ENCODE data around the gene C4B.
"Not testable (repeated sequence)": the region's sequence is repeated elsewhere in the genome, so short reads cannot be mapped to it uniquely, and the experiment has no call there.

Gene C4B

GRCh38 chr6:32037598-32038524 is 23.3 kb downstream of the C4B start, which contains the start of gene CYP21A2:
TSS of gene CYP21A2 (plus strand) at chr6:32038415. CDS start at chr6:32038423, 8 bp downstream.
- FAIRE-seq: not testable (repeated sequence)

DNA sequence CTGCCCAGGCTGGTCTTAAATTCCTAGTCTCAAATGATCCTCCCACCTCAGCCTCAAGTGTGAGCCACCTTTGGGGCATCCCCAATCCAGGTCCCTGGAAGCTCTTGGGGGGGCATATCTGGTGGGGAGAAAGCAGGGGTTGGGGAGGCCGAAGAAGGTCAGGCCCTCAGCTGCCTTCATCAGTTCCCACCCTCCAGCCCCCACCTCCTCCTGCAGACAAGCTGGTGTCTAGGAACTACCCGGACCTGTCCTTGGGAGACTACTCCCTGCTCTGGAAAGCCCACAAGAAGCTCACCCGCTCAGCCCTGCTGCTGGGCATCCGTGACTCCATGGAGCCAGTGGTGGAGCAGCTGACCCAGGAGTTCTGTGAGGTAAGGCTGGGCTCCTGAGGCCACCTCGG is 24.3 kb downstream of the C4B start:
- not testable (repeated sequence) for FAIRE-seq

DNA sequence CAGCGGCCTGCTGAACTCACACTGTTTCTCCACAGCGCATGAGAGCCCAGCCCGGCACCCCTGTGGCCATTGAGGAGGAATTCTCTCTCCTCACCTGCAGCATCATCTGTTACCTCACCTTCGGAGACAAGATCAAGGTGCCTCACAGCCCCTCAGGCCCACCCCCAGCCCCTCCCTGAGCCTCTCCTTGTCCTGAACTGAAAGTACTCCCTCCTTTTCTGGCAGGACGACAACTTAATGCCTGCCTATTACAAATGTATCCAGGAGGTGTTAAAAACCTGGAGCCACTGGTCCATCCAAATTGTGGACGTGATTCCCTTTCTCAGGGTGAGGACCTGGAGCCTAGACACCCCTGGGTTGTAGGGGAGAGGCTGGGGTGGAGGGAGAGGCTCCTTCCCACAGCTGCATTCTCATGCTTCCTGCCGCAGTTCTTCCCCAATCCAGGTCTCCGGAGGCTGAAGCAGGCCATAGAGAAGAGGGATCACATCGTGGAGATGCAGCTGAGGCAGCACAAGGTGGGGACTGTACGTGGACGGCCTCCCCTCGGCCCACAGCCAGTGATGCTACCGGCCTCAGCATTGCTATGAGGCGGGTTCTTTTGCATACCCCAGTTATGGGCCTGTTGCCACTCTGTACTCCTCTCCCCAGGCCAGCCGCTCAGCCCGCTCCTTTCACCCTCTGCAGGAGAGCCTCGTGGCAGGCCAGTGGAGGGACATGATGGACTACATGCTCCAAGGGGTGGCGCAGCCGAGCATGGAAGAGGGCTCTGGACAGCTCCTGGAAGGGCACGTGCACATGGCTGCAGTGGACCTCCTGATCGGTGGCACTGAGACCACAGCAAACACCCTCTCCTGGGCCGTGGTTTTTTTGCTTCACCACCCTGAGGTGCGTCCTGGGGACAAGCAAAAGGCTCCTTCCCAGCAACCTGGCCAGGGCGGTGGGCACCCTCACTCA is 25.0 kb downstream of the C4B start:
- not testable (repeated sequence) for FAIRE-seq

GRCh38 chr6:32040299-32041049 is 25.9 kb downstream of the C4B start:
- FAIRE-seq: not testable (repeated sequence)

DNA sequence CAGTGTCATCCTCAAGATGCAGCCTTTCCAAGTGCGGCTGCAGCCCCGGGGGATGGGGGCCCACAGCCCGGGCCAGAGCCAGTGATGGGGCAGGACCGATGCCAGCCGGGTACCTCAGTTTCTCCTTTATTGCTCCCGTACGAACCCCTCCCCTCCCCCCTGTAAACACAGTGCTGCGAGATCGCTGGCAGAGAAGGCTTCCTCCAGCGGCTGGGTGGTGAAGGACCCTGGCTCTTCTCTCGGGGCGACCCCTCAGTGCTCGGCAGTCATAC is 26.4 kb downstream of the C4B start:
- FAIRE-seq: not testable (repeated sequence)

- not testable (repeated sequence) for FAIRE-seq
Observed at GRCh38 chr6:32041385-32041784, 26.8 kb downstream of the C4B start.

- FAIRE-seq: not testable (repeated sequence)
Observed at GRCh38 chr6:32042276-32042675, 27.7 kb downstream of the C4B start.

GRCh38 chr6:32043589-32044380 is 29.2 kb downstream of the C4B start:
- FAIRE-seq: not testable (repeated sequence)

DNA sequence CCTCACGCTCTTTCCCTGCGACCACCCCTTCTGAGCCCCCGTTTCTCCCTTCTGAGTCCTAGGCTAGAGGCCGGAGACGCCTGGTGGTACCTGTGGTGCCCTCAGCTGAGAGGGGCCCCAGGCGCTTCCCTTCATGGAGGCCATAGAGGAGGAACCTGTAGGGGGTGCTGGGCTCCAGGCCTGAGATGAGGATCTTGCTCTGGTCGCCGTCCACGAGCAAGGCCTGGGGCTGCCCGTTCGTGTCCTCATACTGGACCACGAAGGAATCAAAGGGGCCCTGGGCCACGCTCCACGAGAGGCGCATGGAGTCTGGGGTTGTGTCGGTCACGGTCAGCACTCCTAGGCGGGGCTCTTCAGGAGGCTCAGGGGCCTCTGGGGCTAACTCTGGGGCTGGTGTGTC is 30.3 kb downstream of the C4B start:
- not testable (repeated sequence) for FAIRE-seq

GRCh38 chr6:32045811-32046449 is 31.3 kb downstream of the C4B start:
- FAIRE-seq: no peak

DNA sequence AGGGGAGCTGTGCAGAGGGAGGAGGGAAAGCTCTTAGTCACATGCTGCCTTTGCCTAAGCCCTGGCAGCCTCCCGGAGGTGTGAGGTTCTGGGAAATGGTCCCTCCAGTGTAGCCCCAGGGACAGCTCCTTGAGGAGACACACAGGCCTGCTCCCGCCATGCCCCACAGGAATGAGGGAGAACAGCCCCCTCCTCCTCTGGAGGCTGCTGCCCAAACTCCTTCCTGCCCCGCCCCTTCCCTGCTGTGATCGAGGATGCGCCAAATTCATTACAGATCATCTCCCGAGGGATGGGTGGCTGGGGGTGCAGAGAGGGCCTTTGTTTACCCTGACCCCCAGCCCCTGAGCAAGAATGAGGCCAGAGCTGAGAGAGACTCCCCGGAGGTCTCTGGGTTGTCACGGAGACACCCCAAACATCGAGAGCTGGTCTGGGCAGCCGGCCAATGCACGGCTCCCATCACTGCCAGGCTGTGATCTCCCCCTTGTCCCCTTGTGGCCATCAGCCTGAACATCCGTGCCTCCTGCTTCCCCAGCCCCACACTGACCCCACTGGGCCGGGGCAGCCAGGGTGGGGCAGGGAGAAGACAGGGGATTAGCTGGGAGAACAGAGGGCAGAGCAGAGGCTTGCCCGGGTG is 32.0 kb downstream of the C4B start:
- no peak for FAIRE-seq

- FAIRE-seq: no peak
Observed at GRCh38 chr6:32047084-32047478, 32.5 kb downstream of the C4B start.

DNA sequence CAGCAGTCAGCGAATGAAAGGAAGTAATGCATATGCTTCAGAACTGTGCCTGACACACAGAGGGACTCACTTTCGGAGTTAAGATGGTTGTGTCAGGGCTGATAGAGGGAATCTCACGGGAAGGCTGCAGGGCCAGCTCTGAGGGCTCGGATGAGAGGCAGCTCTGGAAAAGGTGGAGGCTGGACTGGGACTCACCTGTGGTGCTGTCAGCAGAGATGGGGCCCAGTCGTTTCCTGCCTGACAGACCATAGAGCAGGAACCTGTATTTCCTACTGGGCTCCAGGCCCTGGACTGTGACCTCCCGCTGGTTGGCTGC is 32.9 kb downstream of the C4B start:
- no peak for FAIRE-seq

DNA sequence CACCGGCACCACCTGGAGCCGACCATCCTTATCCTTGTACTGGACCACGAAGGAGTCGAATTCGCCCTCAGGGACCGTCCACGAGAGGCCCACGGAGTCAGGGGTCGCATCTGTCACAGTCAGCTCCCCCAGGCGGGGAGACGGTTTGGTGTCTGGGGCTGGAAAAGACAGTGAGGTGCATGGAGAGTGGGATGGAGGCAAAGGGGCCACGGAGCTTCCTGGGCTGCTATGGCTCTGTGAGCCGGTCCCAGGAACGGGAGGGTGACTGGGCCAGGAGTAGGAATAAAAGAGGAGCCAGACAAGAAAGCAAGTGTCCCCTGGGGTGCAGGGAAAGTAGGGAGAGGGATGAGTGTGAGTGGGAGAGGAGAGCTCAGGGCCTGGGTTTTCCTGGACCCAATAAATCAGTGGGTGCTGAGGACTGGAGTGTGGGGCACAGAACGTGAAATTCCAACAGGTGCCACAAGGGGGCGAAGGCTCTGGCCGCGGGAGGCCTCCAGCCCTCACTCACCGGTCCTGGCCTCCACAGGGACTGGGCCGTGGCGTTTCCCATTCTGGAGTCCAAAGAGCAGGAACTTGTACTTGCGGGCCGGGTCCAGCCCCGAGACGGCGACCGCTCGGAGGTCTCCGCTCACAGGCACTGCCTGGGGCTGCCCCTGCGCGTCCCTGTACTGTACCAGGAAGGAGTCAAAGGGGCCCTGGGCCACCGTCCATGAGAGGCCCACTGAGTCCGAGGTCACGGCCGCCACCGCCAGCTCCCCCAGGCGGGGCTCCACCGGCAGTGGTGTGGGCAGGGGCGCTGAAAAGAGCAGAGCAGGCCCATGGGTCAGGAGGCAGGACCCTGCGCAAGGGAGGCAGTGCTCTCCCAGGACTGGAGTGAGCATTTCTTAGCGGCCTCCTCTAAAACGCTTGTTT is 33.5 kb downstream of the C4B start:
- FAIRE-seq: no peak

- not testable (repeated sequence) for FAIRE-seq
Observed at GRCh38 chr6:32049149-32049548, 34.6 kb downstream of the C4B start.

DNA sequence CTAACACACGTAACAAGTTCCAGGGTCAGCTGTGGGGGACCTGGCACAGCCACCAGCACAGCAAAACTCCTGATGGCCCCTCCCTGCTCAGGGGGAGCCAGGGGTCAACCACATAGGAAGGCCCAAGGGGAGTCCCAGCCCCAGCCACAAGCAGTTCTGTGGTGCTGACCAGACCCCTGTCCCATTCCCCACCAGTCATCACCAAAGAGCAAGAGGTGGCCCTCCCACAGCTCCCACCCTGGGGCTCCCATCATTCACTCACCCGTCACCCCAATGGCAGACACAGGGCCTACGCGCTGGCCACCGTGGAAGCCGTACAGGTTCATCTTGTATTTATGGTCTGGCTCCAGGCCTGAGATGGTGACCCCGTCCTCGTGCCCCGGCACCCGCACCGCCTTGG is 35.1 kb downstream of the C4B start:
- not testable (repeated sequence) for FAIRE-seq

DNA sequence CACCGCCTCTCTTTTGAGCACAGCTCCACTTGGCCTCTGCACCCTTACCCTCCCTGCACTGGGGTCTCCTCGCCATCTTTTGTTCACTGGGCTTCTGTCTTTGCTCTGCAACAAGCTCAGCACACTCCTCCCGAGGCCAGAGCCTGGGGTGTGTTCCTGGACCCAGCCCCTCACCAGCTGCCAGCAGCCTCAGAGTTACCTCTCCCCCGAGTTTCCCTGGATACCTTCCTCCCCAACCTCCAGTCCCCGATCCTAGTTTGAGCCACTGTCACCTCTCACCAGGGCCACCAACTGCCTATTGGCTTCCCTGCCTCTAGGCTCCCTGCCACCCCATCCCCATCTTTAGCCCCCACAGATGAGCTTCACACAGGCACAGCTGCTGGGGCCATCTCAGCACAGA is 36.0 kb downstream of the C4B start:
- no peak for FAIRE-seq

- not testable (repeated sequence) for FAIRE-seq
Observed at GRCh38 chr6:32052626-32053025, 38.0 kb downstream of the C4B start.

DNA sequence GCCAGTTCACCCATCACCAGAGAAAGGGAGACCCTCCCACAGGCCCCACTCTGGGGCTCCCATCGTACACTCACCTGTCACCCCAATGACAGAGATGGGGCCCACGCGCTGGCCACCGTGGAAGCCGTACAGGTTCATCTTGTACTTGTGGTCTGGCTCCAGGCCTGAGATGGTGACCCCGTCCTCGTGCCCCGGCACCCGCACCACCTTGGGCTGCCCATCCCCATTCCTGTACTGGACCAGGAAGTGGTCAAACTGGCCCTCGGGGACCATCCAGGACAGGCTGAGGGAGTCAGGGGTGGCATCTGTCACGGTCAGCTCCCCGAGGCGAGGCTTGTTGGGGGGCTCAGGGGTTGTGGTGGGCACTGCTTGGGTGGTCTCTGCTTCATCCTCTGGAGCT is 38.7 kb downstream of the C4B start:
- FAIRE-seq: not testable (repeated sequence)

DNA sequence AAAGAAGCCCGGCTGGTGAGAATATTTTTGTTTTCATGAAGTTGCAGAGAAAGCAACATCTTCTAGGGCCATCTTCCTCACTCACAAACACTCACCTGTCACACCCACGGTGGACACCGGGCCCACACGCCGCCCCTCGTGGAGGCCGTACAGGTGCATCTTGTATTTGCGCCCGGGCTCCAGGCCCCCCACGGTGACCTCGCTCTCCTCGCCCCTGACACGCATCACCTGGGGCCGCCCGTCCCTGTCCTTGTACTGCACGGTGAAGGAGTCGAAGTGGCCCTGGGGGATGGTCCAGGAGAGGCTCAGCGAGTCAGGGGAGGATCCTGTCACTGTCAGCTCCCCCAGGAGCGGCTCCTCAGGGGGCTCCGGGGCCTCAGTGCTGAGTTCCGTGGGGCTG is 41.2 kb downstream of the C4B start:
- FAIRE-seq: not testable (repeated sequence)
